Measurements from ENCODE around the gene DDC.
"Not testable (repeated sequence)": the region's sequence is repeated elsewhere in the genome, so short reads cannot be mapped to it uniquely, and the experiment has no call there.

The DDC gene

DNA sequence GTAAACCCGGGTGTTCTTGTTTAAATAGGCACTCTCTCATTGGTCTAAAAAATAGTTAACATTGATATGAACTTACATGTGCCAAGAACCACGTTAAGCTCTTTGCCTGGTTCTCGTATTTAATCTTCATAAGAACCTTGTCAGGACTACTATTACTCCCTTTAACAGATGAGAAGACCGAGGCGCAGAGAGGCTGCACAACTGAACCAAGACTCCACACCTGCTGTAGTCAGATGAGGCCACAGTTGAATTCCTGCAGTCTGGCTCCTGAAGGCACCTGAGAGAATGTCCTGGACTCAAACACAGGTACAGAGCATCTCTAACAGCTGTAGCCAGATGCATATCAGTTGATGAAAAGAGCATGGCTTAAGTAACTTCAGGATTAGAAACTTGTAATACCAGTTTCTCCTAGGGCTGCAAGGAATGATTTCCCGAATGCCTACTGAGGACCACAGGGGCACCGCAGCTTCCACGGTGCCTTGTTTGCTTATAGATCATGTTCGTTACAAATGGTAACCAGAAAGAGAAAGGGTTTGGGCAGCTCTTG lies 9.5 kb downstream of the DDC start:
- DNase-seq (ENCODE audit: low read depth) = no peak

DNA sequence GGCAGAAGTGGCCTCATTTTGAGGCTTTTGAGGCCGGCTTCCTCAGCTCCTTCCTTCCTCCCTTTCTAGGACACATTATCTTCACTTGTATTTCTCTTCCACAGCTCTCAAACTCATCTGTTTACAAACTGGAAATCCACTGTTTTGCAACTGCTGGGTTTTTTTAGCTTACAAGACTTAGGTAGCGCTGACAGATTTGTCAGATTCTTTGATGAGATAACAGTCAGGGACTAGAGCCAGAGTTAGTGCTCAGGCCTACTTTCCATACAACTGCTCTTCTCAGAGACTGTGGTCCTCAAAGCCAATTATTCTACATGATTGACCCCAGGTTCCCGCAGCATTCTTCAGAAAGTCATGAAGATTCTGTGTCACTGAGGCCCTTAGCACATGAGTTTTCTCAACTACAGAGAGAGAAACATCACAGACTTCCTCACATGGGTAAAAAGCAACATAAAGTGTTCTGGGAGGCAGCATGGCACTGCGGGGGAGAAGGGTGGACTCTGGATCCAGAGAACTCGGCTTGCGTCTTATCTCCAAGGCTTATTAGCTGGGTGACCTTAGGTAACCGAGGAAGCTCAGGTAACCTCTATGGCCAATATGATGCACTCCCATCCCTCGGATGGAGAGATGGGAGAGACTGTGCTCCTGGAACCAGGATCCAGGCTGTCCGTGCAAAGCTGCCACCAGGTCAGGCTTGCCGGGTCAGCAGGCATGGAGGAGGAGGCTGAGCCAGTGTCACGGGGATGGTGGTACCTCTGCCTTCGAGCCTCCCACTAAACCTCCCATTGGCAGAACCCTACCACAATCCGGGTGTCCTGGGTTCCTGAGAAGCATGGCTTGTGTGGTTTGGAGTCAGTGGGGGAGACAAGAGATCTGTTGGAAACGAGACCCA lies 10.5 kb downstream of the DDC start:
- DNase-seq (ENCODE audit: low read depth) = no peak

DNA sequence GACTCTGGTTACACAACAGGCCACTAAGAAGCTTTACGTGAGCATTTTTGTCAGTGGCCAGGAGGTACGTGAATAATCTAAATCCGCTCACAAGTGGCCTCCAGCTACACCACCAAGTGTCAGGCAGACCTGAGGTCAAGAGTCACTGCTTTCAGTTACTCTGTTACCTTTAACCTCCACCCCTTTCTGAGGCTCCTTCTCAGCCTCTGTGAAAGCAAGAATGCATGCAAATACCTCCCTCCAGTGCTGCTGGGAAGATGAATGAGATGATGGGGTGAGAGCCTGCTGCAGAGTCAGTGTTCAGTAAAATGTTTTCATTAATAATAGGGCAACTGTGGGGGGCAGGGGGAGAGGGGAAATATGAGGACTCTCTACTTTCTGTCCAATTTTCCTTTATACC lies 11.2 kb downstream of the DDC start:
- no peak for DNase-seq (ENCODE audit: low read depth)

DNA sequence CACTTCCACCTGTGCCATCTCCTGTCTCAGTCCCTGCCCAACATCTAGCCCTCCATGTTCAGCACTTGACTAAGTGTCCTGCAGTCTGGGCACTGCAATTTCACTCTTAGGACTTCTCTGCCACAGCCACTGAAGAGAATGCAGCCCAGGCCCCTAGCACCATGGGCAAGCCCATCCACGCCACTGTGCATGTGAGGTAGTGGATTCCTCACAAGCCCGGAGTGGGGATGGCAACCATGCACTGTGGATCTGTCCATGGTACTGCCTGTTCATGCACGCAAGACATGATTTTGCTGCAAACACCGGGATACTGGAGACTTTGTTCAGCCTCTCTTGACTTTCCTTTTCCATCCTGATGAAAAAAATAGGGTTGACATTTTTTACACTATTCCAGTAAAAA lies 12.3 kb downstream of the DDC start:
- no peak for DNase-seq (ENCODE audit: low read depth)

DNA sequence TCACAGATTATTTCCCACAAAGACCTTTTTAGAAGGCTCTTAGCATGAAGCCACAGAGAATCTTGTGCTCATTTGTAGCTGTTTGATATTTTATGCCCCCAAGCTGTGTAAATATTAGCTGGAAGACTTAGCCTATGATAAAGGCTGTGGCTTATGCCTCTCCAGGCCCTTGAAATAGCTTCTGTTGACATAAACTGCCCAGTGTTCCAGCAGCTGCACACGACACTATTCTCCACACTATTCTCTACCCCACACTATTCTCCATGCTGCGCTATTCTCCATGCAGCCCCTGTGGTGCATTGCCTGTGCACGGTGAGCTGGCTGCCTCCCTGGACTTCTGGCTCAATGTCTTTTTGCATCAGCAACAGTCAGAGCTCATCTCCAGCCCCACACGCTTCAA lies 13.1 kb downstream of the DDC start:
- DNase-seq (ENCODE audit: low read depth) = no peak

DNA sequence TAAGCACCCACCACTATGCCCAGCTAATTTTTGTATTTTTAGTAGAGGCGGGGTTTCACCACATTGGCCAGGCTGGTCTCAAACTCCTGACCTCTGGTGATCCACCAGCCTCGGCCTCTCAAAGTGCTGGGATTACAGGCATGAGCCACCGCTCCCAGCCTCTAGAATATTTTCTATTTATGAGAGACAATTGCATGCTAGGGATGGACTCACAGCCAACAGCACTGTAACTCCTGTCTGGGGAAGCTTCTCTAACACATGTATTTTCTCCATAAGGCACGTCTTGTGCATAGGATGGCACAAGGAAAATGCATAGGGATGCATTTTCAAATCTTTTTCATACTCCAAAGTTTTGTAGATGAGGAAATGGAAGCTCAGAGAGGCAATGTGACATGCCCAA lies 19.6 kb downstream of the DDC start:
- not testable (repeated sequence) for DNase-seq (ENCODE audit: low read depth)

DNA sequence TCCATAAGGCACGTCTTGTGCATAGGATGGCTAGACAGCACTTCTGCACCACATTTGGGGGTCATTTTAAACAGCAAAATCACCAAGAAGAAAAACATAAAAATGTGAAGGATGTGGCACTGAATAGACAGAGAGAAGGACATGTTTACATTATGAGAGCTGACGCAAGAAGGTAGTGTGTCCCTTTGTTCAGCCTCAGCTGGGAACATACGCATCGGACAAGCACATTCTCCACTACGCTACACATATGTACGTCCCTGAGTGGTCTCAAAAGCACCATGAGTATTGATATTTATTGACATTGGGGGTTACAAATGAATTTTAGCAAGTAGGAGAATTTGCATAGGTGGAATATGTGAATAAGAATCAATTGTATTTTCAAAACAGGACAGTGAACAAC lies 20.2 kb downstream of the DDC start:
- no peak for DNase-seq (ENCODE audit: low read depth)

DNA sequence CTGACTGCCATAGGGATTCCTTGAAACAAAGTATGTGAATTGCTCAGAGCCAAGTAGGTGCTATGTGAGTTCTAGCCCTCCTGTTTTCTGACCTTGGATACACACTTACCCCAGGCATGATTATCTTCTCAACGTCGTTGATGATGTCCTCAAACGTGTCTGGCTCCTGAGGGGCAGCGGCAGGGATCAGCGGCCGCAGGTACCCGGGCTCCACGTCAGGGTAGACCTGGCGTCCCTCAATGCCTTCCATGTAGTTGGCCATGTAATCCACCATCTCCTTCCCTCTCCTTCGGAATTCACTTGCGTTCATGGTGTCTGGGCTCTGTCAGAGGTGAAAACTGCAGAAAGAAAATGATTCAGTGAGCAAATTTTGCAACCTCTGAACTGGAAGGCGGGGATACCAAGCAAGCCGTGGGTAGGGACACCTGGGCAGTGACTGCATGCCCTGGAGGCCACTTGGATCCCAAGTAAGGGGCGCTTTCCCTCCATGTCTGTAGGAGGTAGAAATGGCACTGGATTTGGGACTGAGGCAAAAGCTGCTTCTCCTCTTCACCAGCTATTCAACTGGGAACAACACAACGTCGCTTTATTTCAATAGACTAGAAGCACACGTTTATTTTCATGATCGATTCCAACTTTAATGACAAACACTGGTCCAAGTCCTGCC lies 21.3 kb downstream of the DDC start:
- no peak for DNase-seq (ENCODE audit: low read depth)

DNA sequence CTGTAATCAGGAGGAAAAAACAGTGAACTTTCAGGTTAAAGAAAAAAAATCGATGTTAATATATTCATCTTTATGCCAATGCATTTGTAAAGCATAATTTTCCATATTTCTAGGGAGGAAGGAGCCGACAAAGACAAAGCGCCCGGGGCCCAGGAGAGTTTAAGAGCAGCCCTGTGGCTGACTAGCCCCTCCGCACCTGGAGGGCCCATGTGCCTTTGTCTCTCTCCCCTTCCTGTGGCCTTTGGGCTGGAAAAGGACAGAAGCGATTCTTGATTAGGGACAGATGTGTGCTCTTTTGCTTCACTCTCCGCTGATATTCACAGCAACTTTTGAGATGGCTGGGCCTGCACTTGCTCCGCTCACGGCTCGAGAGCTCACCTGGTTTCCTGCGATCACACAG lies 23.1 kb downstream of the DDC start:
- DNase-seq (ENCODE audit: low read depth) = no peak

DNA sequence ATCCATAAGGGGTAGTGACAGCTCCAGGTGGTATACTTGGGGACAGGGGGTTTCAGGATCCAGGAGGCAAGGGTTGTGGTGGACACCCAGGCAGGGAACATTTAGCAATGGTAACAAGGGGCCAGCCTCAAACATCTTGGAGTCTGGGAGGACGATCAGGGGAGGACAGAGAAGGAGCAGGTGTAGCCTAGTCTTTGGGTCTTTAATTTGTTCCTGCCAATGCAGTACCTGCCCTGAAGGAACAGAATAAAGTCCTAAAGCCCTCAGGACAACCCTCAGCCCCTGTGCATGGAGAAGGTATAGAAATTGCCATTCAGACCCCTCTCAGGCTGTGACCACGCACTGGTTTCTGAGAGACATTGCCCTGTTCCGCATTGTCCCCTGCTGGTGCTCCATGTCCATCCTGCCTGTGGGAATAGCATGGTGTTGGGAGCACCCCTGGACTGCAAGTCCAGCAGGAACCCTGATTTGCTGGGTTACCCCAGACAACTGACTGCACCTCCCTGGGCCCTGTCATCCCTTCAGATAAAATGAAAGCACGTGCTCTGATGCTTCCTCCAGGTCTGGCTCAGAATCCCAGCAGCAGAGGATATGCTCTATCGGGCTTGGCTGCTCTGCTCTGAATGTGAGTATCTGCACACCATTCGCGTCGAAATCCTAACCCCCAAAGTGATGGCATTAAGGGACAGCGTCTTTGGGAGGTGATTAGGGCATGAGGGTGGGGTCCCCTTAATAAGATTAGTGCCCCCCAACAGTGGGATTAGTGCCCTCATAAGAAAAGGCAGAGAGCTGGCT lies 24.2 kb downstream of the DDC start:
- DNase-seq (ENCODE audit: low read depth) = no peak

DNA sequence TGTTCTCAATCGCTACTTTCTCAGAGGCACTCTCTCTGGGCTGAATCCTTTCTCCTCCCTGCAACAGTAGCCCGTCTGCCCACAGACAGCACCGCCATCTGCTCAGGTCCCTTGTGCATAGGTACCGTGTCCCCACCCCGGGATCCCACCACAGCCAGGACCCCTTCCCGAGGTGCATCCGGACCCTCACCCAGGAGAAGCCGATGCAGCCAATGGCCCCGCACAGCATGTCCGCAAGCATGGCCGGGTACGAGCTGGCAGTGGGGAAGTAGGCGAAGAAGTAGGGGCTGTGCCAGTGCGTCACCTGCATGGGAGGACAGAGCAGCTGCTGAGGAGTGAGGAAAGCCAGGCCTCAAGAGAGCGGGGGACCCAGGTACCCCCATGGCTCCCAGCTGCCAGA lies 25.5 kb downstream of the DDC start:
- no peak for DNase-seq (ENCODE audit: low read depth)

DNA sequence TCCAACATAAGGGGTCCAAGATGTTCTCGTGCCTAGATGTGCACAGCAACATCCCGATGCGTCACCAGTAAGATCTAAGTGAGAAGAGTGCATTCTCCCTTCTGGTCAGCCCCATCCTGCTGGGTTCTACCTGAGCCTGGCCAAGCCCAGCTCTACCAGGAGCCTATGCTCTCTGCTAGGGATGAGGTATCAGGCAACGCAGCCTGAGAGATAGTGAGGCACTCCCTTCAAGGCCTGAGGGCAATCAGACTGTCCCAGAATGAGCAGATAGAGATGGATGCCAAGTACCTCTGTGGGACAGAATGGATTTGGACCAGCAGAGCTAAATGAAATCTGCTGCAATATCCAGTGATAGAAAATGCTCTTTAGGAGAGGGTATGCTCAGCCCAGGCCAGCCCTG lies 26.7 kb downstream of the DDC start:
- DNase-seq (ENCODE audit: low read depth) = no peak

DNA sequence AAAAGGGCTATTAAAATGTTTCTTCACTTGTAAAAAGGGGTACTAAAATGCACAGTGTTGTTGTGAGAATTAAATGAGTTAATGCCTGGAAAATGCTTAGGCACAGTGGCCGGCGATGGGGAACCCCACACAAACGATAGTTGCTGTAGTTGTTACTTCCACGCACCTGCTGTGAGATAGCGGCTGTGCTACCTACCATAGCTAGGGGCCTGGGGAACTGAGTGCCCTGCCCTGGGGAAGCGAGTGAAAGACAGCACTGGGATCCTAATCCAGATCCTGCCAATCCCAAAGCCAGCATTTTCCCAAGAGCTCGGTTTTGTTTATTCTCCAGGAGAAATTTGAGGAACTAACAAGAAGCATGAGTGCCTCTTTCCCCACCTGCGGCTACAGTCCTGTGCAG lies 27.8 kb downstream of the DDC start:
- no peak for DNase-seq (ENCODE audit: low read depth)

DNA sequence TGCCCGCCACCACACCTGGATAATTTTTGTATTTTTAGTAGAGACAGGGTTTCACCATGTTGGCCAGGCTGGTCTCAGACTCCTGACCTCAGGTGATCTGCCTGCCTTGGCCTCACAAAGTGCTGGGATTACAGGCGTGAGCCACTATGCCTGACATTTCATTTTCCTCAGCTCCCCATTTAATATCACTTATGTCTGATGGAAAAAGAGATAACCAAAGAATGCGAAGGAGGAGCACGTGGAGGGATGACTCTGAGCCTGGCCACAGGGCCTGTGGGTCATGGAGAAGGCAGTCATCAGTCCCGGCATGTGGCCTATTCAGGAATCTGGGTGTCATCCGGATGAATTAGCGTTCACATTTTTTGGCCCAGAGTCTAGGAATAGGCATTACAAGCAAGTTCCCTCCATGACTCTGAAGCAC lies 29.9 kb downstream of the DDC start:
- not testable (repeated sequence) for DNase-seq (ENCODE audit: low read depth)

DNA sequence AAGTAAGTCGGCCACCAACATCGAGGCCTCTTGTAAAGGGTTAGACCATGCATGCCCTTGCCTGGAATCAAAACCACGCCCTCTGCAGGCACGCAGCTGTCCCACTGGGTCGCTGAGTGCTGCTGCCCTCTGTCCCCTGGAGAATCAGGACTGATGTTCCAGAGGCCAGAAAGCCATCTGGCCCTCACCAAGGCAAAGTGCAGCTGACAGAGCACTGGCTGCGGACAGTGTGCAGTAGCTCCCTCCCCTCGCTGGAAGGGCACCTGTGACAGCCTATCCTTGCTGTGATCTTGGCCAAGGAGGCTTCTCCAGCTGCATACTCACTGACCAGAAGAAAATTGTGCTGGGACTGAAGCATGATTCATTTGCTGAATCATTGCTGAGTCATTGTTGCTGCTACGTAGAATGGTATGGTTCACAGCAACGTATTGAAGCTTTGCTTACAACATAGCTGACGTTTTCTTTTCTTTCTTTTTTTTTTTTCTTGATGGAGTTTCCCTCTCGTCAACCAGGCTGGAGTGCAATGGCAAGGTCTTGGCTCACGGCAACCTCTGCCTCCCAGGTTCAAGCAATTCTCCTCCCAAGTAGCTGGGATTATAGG lies 30.4 kb downstream of the DDC start:
- DNase-seq (ENCODE audit: low read depth) = no peak

DNA sequence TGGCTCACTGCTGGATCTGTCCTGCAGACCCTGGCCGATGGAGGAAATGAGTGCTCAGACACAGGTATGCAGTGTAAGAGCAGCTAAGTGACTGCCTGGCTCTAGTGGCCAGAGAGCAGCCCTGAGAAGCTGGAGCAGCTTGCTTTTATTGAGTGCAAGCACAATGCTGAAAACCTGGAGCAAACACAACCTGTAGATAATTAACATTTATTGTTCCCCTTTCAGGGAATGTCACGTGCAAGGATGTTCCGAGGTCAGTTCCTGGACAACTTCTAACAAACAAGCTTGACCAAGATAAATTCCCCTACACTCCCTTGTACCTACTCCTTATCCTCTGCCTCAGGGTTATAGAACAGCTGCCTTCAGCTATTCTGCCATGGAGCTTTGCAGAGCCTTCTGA lies 31.3 kb downstream of the DDC start:
- DNase-seq (ENCODE audit: low read depth) = no peak

DNA sequence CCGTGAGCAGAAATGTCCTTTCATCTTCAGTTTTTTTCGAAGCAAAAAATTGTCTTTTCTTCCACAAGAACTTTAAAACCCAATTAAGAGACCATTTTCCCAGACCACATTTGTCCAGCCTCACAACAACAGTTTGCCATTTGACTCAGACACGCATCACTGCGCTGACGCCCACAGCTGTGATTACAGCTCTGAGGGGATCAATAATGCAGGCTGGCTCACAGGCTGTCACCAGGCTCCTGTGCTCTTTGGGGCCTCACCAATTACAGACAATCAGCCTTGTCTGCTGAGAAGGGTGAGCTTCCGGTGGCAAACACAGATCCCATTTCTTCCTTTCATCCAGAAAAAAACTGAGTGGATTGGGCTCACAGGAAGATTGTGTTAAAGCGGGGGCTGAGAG lies 33.3 kb downstream of the DDC start:
- no peak for DNase-seq (ENCODE audit: low read depth)

DNA sequence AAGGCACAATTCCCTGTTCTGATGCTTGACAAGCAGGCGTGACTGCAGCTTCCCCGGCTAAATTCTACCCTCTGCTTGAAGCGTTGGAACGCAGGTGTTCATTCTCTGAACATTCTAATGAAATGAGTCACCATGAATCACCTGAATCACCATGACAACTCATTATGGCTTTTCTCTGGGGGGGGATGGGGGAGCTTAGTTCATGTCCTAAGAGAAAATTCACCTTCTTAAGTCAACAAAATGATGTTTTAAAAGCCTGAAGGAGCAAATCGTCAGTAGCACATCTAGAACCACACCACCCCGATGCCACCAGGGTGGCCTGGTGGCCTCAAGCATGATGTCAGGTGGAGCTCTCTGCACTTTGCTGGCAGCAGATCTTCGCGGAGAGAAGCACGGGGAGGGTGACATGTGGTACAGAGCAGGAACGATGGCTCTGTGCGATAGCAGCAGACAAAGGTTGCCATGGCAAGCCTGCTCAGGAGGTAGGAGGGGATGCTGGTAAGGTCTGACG lies 33.7 kb downstream of the DDC start:
- DNase-seq (ENCODE audit: low read depth) = no peak

DNA sequence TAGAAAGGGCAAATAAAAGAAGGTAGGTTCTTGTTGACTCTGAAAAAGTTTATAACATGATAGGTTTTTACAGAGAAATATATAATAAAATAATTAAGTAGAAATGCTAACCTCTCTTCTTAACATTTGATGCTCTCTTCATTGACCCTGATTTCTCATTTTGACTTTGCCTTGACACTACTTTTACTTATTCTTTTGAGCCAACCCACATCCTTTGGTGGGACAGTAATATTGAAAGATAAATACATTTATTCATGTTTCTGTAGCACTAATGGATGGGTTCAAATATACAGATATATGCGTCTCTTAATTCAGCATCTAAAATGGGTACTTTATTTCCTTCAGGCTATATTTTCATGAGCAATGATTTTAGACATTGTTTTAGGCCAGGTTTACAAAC lies 34.4 kb downstream of the DDC start:
- DNase-seq (ENCODE audit: low read depth) = no peak

DNA sequence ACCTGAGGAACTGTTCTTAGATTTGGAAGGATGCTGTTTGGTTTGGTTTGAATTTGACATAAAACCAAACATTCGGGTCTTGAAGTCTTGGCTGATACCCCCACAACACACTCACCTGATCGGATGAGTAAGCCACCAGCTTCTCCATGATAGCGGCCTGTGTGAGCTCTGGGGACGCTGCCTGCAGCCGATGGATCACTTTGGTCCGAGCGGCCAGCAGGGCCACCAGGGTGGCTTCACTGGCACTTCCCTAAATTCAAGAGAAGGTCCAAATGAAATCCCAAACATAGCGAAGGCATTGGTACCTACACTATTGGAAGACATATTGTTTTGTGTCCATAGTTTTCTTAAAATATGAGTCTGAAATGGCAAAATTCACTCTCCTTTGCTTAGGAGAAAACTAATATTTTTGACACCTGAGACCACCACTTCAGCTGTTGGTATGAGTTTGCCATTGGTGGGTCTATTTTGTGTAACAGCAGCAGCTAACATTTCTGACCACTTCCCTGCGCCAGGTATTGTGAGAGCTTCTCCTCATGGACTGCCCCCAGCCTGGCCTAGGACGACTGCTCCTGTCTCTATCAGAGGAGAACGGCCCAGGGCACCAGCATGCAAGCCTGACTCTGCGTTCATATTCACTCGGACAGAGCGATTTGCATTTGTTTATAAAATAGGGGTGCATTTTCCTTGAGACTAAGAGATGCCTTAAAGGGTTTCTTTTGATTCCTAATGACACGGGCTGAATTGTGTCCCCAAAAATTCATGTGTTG lies 35.9 kb downstream of the DDC start:
- DNase-seq (ENCODE audit: low read depth) = no peak
